NB4 (cell line): Measurements from ENCODE around the gene WNT7A.

Experiments
- CTCF ChIP-seq: IDR thresholded peaks from one replicate; pipeline ENCODE4 v1.5.1; 2012; ENCODE audit warnings: low read depth, low read length
- MAX ChIP-seq: IDR thresholded peaks from 2 replicates; pipeline ENCODE4 v1.6.1; 2011; ENCODE audit warnings: low read depth, low read length
- MYC ChIP-seq: IDR thresholded peaks from 2 replicates; pipeline ENCODE4 v1.6.1; 2011; ENCODE audit warnings: low read depth, low read length
- POLR2A ChIP-seq: IDR thresholded peaks from 2 replicates; pipeline ENCODE4 v1.6.1; 2011; ENCODE audit warnings: mild to moderate bottlenecking; ENCODE audit not compliant: insufficient read length; ENCODE audit errors: extremely low read depth

DNA sequence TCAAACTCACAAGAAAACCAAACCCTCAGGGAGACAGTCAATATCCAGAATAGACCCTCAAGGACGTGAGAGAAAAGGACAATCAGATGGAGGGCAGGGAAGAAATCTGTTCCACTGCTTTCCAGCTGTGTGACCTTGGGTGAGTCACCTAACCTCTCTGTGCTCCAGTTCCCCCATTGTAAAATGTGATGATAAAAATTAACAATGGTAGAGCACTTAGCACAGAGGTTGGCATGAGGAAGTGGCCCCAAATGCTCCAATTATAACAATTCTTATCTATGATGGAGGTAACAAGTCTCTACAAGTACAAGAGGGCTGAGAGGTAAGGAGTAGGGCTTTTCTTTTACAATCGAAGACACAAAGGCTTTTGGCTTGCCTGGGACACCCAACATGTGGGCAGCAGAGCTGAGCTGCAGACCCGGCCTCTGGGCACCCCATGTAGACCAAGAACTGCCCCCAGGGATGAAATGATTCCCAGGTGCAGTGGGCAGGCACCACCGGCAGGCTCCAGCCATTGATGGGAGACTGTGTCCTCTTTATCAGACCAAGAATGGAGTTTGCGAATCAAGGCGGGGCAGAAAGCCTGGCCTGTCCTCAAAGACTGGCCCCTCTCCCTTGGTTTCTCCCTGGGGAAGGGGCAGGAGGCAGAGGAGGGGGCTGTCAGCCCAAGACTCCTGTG is 22.0 kb downstream of the WNT7A start:
- no peak for TF ChIP-seq POLR2A
- TF ChIP-seq CTCF, result no peak
- no peak for TF ChIP-seq MAX
- no peak for TF ChIP-seq MYC
